Measurements from ENCODE around the gene FRMPD1. TPM values are rescaled to one million over a fixed set of nuclear protein-coding genes. Genes with fewer than 3 reads are reported as not detected.

FRMPD1 gene
- polyA plus RNA-seq, 1 donor from 2014 or later = 0.35 TPM

- no peaks in the 10 kb centered on the region for H3F3A ChIP-seq (ENCODE audit: insufficient read depth, low read length, poor library complexity, severe bottlenecking)
- H3K79me2 ChIP-seq (replicated peaks; ENCODE audit: insufficient read depth, low read length) = no peaks in the 10 kb centered on the region
- no peak overlapping the region for H3K4me2 ChIP-seq (ENCODE audit: low read length)
- no peak overlapping the region for H3K27ac ChIP-seq (ENCODE audit: low read length)
- no peak overlapping the region for H2AFZ ChIP-seq (ENCODE audit: low read depth, low read length)
- no peaks in the 10 kb centered on the region for H4K20me1 ChIP-seq (ENCODE audit: insufficient read depth)
- H3K36me3 ChIP-seq (ENCODE audit: insufficient read depth, low read length) = no peaks in the 10 kb centered on the region
- no peaks in the 10 kb centered on the region for H3K27me3 ChIP-seq (ENCODE audit: insufficient read depth, low read depth, low read length)
- no peak overlapping the region for H3K9ac ChIP-seq (ENCODE audit: low read length)
- no peaks in the 10 kb centered on the region for H3K9me3 ChIP-seq (ENCODE audit: low read length)
- no peak for TF ChIP-seq CTCF (IDR thresholded peaks at IDR 0.05; ENCODE audit: poor library complexity, severe bottlenecking)
- TF ChIP-seq MXI1 (conservative IDR thresholded peaks at IDR 0.05; ENCODE audit: poor library complexity, severe bottlenecking) = no peak
- TF ChIP-seq TAF1 (IDR thresholded peaks at IDR 0.05; ENCODE audit: low read depth) = no peak
- TF ChIP-seq POLR2AphosphoS5 (IDR thresholded peaks at IDR 0.05) = no peak
- no peak for TF ChIP-seq EZH2 (IDR thresholded peaks at IDR 0.05; ENCODE audit: borderline replicate concordance, insufficient read depth, low read length, poor library complexity, severe bottlenecking)
- no peak for TF ChIP-seq RAD21 (conservative IDR thresholded peaks at IDR 0.05)
- no peak for TF ChIP-seq EP300 (conservative IDR thresholded peaks at IDR 0.05; ENCODE audit: poor library complexity, severe bottlenecking)
- no peak for TF ChIP-seq REST (IDR thresholded peaks at IDR 0.05; ENCODE audit: borderline replicate concordance)
- TF ChIP-seq SMC3 (conservative IDR thresholded peaks at IDR 0.05; ENCODE audit: poor library complexity) = no peak
- H3K9me2 ChIP-seq (ENCODE audit: insufficient read depth, low read length) = no peaks in the 10 kb centered on the region
- H3K4me3 ChIP-seq (ENCODE audit: low read length) = no peak overlapping the region
These were observed 42.5 kb downstream of the FRMPD1 start for GRCh38 chr9:37693260-37693659.

GRCh38 chr9:37694355-37694754 lies 43.6 kb downstream of the FRMPD1 start:
- Histone ChIP-seq H3K79me2 (replicated peaks; ENCODE audit: insufficient read depth, low read length) (no peaks in the 10 kb centered on the region), H3K27ac (ENCODE audit: low read length) (no peak overlapping the region), H3K9me2 (ENCODE audit: insufficient read depth, low read length) (no peaks in the 10 kb centered on the region), H4K20me1 (ENCODE audit: insufficient read depth) (no peaks in the 10 kb centered on the region), H3K36me3 (ENCODE audit: insufficient read depth, low read length) (no peaks in the 10 kb centered on the region), H2AFZ (ENCODE audit: low read depth, low read length) (no peak overlapping the region), H3K9me3 (ENCODE audit: low read length) (no peaks in the 10 kb centered on the region), H3F3A (ENCODE audit: insufficient read depth, low read length, poor library complexity, severe bottlenecking) (no peaks in the 10 kb centered on the region), H3K27me3 (ENCODE audit: insufficient read depth, low read depth, low read length) (no peaks in the 10 kb centered on the region), H3K4me3 (ENCODE audit: low read length) (no peak overlapping the region), H3K4me2 (ENCODE audit: low read length) (no peak overlapping the region), H3K9ac (ENCODE audit: low read length) (no peak overlapping the region)
- TF ChIP-seq MXI1 (conservative IDR thresholded peaks at IDR 0.05; ENCODE audit: poor library complexity, severe bottlenecking) = no peak
- TF ChIP-seq POLR2AphosphoS5 (IDR thresholded peaks at IDR 0.05) = no peak
- TF ChIP-seq EP300 (conservative IDR thresholded peaks at IDR 0.05; ENCODE audit: poor library complexity, severe bottlenecking) = no peak
- TF ChIP-seq REST (IDR thresholded peaks at IDR 0.05; ENCODE audit: borderline replicate concordance) = no peak
- no peak for TF ChIP-seq CTCF (IDR thresholded peaks at IDR 0.05; ENCODE audit: poor library complexity, severe bottlenecking)
- no peak for TF ChIP-seq RAD21 (conservative IDR thresholded peaks at IDR 0.05)
- no peak for TF ChIP-seq EZH2 (IDR thresholded peaks at IDR 0.05; ENCODE audit: borderline replicate concordance, insufficient read depth, low read length, poor library complexity, severe bottlenecking)
- no peak for TF ChIP-seq SMC3 (conservative IDR thresholded peaks at IDR 0.05; ENCODE audit: poor library complexity)
